Measurements from ENCODE around the gene ENDOD1. TPM values are rescaled to one million over a fixed set of nuclear protein-coding genes. Genes with fewer than 3 reads are reported as not detected.

Gene ENDOD1
- total RNA-seq, 1 experiment from 2014 or later = 0.87 TPM

DNA sequence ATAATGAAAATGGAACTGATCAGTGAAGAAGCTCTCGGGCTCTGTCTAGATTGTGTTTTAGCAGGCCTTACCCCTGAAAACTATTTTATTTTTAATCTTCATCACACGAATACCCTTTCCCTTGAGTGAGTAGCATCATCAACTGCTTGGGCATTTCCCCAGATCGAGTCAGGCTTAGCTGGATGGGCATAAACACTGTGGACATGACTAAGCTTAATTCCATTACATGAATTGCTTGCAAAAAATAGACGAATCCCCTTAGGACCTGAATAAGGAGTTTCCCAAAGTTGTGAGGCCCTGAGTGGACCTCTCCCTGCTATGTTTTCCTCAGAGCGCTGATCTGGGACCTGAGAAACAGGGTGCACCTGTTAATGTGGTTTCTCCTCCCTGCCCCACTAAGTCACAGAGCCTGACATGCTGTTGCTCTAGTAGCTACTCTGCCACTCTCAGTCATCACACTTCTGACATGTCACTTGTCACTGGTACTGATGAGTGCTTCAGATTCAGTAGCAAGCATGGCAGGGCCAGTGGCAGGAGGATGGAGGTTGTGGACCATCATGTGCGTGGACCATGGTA is 53.5 kb downstream of the ENDOD1 start:
- Histone ChIP-seq H2BK15ac (ENCODE audit: low read depth, low read length) (no peak overlapping the region), H2BK12ac (ENCODE audit: insufficient read length, low read depth, low read length) (no peak overlapping the region), H3K18ac (ENCODE audit: insufficient read length, low read depth, low read length) (no peak overlapping the region), H3K9me3 (ENCODE audit: control insufficient read depth, low read depth, low read length) (peaks cover 4% of the 10 kb centered on the region), H2AK5ac (ENCODE audit: insufficient read length, low read length) (no peak overlapping the region), H3K27ac (ENCODE audit: insufficient read length, low read depth, low read length) (no peak overlapping the region), H3K23me2 (ENCODE audit: insufficient read length, low read depth, low read length, poor library complexity, severe bottlenecking) (no peaks in the 10 kb centered on the region), H4K8ac (replicated peaks; ENCODE audit: insufficient read length, low read depth, low read length) (no peak overlapping the region), H2BK120ac (ENCODE audit: low read depth, low read length, poor library complexity, severe bottlenecking) (no peak overlapping the region), H2BK5ac (ENCODE audit: insufficient read length, low read length) (no peak overlapping the region), H3K79me2 (ENCODE audit: insufficient read depth, low read length) (no peaks in the 10 kb centered on the region), H3K4me1 (ENCODE audit: insufficient read depth, low read length) (no peaks in the 10 kb centered on the region), H3K9ac (ENCODE audit: extremely low read depth, insufficient read length, low read length) (no peak overlapping the region), H3K14ac (ENCODE audit: insufficient read depth, low read length) (no peak overlapping the region), H4K91ac (ENCODE audit: insufficient read length, low read depth, low read length) (no peak overlapping the region), H3K4ac (ENCODE audit: low read depth, low read length) (no peak overlapping the region), H3K4me2 (ENCODE audit: insufficient read depth, insufficient read length, low read length) (no peak overlapping the region), H3K27me3 (ENCODE audit: insufficient read depth, low read length) (peaks cover 14% of the 10 kb centered on the region; the same call in 1 of the 2 replicates), H3T11ph (ENCODE audit: low read length) (no peak overlapping the region), H4K20me1 (ENCODE audit: control insufficient read depth, insufficient read depth, insufficient read length) (no peaks in the 10 kb centered on the region), H3K79me1 (ENCODE audit: insufficient read depth, low read depth, low read length, poor library complexity, severe bottlenecking) (no peaks in the 10 kb centered on the region), H4K5ac (ENCODE audit: insufficient read length, low read depth, low read length) (no peak overlapping the region), H2AFZ (ENCODE audit: low read length) (no peak overlapping the region), H2BK20ac (ENCODE audit: low read depth, low read length, poor library complexity, severe bottlenecking) (no peak overlapping the region), H3K56ac (ENCODE audit: insufficient read length, low read depth, low read length) (no peak overlapping the region), H3K23ac (ENCODE audit: insufficient read length, low read depth, low read length) (no peak overlapping the region)
- Mint-ChIP-seq H3K36me3 (ENCODE audit: insufficient read depth in 1 of 3, low read depth in 3 of 3) (no peaks in the 10 kb centered on the region), H3K27ac (no peak overlapping the region), H3K27me3 (ENCODE audit: low read depth) (peaks cover 97% of the 10 kb centered on the region), H3K4me1 (no peaks in the 10 kb centered on the region), H3K4me3 (no peak overlapping the region), H3K9me3 (no peaks in the 10 kb centered on the region)
- DNase-seq = no peak
- no CpG with 5 or more reads among the region's 6 CpGs for WGBS (ENCODE audit: extremely low coverage, insufficient read length, low lambda C conversion rate)
- TF ChIP-seq, protein P1, sequence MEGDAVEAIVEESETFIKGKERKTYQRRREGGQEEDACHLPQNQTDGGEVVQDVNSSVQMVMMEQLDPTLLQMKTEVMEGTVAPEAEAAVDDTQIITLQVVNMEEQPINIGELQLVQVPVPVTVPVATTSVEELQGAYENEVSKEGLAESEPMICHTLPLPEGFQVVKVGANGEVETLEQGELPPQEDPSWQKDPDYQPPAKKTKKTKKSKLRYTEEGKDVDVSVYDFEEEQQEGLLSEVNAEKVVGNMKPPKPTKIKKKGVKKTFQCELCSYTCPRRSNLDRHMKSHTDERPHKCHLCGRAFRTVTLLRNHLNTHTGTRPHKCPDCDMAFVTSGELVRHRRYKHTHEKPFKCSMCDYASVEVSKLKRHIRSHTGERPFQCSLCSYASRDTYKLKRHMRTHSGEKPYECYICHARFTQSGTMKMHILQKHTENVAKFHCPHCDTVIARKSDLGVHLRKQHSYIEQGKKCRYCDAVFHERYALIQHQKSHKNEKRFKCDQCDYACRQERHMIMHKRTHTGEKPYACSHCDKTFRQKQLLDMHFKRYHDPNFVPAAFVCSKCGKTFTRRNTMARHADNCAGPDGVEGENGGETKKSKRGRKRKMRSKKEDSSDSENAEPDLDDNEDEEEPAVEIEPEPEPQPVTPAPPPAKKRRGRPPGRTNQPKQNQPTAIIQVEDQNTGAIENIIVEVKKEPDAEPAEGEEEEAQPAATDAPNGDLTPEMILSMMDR (conservative IDR thresholded peaks at IDR 0.05) = no peak

Data from H9 (cell line).